ENCODE data around the gene PNPLA7.
"Not testable (repeated sequence)": the region's sequence is repeated elsewhere in the genome, so short reads cannot be mapped to it uniquely, and the experiment has no call there.

PNPLA7 gene

DNA sequence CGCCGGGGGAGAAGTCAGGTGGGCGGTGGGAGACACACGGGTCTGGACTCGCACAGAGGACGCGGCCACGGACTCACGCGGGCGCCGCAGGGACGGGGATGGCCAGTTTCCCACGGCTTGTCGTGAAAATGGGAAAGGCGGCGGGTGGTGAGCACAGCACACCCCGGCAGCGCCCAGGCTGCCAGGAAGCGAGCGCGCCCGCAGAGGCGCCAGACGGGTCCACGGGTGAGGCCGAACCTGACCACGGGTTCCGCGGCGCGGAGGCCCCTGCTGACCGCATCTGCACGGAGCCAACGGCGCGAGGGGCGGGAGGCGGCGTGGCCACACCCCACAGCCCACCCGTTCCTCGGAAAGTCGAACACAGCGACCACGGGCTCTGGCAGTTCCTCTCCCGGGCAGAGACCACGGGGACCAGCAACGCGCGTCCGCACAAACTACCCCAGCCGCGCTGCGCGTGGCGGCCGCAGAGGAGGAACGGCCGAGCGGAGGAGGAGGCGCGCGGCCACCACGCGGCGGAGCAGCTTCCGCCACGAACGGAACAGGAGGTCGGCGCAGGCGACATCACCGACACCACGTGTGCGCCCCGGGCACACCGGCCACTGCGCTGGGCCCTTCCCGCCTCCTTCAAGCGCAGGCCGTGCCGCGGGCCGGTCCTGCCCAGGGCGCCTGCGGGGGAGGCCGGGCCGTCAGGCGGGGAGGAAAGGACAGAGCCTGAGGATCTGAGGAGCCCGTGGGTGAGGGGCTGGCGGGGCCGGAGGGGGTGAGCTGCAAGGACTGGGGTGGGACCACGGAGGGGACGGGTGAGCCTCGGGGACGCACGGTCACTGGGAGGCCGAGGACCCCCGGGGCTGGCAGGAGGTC lies 132.8 kb downstream of the PNPLA7 start:
- no peak for DNase-seq (ENCODE audit: low spot score)

DNA sequence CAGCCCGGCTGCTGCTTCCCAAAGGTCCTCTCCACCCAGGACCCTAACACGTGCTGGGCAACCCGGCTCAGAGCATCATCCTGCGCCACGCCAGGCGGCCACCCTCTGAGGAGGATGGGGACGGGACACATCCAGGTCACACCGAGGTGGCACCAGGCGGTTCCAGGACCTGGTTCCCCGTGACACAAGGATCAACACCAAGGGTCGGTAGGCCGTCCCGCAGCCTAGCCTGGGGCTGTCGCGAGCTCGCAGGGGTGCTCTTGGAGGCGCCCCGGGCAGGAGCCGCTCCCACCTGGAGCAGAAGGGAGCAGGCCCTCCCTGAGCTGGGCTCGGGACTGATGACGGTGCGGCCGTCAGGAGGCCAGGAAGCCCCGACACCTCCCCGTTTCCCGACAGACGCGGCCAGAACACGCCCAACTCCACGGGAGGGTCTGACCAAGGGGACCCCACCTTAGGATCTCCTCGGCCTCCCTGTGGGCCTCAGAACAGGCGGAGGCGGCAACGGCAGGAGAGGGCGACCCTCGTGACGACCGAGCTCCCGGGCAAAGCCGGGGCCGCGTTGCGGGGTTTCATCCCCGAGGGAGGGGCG lies 133.5 kb downstream of the PNPLA7 start:
- DNase-seq (ENCODE audit: low spot score) = no peak

DNA sequence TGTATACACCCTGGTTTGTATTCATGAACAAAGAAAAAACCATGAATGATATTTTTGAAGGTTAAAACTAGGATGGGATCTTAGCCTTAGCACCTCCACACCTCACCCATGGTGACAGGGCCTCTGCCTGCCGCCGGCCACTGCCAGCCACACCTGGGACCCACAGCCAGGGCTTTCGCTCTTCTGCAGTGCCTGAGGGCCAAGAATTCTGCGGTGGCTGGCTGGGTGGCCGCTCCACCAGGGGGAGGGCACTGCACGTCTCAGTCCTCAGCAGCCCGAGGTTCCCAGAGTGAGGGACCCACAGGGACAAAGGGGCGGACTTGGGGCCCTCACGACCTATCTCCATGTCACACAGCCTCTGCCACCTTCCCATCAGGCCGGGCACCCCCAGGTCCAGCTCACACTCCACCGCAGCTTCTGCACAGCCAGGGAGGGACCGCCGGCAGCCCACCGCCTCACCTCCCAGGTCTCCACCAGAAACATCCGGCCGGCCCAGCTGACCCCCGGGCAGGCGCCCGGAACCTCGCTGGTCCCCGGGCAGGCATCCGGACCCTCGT lies 134.1 kb downstream of the PNPLA7 start:
- no peak for DNase-seq (ENCODE audit: low spot score)

DNA sequence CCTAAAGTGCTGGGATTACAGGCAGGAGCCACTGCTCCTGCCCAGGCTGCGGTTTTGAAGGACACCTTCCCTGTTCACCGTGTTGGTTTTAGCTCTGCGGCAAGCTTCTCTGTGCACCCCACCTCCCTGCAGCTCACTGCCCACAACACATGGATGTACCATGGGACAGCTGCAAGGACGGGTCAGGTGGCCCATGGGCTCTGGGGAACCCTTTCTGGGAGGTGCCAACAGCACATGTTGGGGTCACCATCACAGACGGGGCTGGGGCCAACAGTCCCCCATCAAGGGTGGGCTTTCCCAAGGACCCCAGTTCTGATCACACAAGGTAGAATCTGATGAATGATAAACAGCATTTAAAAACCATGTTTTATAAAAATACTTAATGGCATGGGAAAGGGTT lies 134.8 kb downstream of the PNPLA7 start:
- DNase-seq (ENCODE audit: low spot score) = no peak

DNA sequence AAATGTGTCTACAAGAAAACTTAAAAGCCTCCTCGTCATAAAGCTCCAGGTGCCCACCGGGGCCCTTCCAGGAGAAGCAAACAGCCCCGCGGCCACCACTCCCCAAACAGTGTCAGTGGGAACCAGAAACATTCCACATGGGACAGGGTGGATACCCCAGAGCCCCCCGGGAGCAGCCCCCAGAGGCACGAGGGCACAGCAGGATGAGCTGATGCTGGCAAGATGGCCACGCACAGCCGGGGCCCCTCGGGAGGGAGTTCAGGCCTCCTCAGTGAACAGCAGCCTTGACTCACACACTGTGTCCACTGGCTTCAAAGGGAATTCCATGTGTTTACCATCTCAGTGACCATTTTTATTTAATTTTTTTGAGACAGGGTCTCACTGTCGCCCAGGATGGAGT lies 137.8 kb downstream of the PNPLA7 start:
- no peak for DNase-seq (ENCODE audit: low spot score)

DNA sequence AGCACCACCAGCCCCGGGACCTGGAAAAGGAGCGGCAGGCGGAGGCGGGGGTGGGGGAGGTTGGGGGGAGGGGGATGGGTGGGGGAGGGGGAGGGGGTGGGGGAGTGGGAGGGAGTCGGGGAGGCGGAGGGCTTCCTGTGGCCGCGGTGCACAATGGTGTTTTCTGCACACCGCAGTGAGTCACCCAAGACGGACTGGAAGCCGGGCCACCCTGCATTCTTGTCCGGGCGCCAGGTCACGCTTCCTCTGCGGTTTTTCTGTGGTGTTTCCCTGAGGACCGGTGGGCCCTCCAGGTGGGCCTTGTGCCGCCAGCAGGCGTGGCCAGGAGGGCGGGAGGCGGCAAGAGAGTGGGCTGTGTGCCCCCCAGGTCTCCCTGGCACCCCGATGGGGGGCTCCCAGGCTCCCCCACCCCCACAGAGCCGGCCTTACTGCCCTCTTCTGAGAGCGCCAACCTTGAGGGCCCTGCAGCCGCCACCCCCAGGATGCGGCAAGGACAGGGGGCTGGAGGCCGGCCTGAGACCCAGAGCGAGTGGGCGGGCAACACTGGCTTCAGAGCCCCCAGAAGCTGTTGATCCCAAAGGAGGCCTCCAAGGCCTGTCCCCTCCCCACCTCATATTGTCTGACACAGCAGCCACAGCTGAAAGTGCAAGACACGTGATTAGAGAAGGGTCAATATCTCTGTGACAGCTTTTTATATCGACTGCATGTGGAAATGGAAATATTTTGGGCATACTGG lies 138.4 kb downstream of the PNPLA7 start:
- DNase-seq (ENCODE audit: low spot score) = no peak

DNA sequence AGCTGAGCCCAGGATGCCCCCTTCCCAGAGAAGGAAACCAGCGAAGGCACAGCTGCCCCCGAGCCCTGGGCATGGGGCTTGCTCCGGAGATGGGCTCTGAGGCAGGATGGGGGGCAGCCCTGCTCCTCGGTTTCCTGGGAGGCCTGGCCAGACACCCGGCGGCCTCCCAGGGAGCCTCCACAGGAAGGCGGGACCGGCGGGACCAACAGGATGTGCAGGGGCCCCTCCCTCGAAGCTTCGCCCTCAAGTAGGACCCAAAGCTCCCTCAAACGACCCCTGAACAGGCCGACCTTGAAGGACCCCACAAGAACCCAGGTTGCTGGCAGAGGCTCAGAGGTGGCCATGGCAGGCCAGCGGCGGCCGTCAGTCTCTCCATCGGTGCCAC lies 138.9 kb downstream of the PNPLA7 start:
- no peak for DNase-seq (ENCODE audit: low spot score)

DNA sequence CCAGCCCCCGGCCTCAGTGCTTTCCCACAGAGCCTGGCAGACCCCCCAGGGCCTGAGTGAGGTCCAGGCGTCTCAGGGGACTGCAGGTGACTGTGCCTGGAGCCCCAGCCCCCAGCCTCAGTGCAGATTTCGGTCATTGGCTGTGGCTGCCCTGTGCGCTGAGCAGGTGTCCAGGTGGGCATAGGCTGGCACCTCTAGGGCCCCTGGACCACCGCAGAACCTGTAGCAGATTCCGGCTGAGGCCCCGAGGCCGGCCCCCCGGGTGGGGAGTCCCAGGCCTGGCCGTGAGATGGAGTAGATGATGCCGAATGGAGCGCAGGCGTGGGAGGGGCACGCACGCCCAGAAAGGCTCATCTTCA lies 139.3 kb downstream of the PNPLA7 start:
- DNase-seq (ENCODE audit: low spot score) = no peak

DNA sequence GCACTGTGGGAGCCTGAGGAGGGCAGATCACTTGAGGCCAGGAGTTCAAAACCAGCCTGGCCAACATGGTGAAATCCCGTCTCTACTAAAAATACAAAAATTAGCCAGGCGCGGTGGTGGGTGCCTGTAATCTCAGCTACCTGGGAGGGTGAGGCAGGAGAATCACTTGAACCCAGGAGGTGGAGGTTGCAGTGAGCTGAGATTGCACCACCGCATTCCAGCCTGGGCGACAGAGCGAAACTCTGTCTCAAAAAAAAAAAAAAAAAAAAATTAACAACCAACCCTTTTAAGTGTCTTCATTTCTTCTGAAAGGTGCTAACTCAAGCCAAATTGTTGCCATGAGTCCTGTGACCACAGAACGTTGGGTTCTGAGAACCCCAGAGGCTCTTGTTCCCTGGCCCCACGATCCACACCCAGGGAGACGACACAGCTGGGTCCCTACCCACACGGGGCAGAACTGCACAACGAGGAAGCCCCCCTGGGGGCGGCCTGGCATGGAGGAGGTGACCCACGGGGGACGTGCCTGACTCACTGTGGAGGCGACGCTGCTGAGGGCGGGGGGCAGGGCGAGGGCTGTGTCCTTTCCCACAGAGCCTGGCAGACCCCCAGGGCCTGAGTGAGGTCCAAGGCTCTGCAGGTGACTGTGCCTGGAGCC lies 139.8 kb downstream of the PNPLA7 start:
- DNase-seq (ENCODE audit: low spot score) = not testable (repeated sequence)
